NCI-H2029 (cell line): Measurements from ENCODE around the gene RIMOC1.

Experiments used
- DNase-seq: peaks from one replicate; lab custom pipeline; 2025; lab: John Stamatoyannopoulos, UW

RIMOC1 gene, protein sequence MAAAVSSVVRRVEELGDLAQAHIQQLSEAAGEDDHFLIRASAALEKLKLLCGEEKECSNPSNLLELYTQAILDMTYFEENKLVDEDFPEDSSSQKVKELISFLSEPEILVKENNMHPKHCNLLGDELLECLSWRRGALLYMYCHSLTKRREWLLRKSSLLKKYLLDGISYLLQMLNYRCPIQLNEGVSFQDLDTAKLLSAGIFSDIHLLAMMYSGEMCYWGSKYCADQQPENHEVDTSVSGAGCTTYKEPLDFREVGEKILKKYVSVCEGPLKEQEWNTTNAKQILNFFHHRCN

DNA sequence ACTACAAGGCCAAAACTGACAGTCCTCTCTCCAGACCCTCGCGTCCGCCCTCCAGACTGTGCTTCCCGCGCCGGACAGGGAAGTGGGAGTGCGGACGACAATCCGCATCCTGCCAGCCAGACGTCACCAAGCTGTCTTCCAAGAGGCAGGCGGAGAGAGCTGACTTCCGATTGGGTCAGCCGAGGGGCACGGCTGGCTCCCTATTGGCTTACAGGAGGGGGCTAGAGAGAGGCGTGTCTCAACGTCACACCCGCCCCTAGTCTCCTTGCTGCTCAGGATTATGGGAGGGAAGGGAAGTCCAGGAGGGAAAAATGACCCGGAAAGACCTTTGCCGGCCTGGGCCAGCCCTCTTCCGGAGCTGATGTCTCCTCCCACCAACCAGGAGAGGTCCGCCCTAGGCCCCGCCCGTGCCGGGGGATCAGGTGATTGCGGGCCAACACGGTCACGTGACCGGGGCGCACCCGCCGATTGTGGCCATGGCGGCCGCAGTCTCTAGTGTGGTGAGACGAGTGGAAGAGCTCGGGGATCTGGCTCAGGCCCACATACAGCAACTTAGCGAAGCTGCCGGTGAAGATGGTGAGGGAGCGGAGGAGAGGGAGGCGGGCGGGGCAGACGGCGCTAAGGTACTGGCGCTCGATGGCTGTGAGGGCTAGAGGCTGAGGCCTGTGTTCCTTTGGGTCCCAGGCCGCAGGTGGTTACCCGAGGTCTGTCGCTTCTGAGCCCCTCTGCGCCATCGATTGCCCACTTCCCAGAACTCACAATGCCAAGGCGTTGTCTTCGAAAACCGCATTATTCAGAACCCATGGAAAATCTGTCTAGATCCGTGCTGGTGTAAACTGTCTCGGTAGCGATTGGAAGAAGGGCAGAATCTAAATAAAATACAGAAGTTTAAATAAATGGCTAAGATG is at the start of gene RIMOC1:
RIMOC1 (plus strand) TSS at position 453 of the 908 bp plus-strand sequence; CDS start at position 477, 24 bp downstream.
- DNase-seq: peak; percentile 99

DNA sequence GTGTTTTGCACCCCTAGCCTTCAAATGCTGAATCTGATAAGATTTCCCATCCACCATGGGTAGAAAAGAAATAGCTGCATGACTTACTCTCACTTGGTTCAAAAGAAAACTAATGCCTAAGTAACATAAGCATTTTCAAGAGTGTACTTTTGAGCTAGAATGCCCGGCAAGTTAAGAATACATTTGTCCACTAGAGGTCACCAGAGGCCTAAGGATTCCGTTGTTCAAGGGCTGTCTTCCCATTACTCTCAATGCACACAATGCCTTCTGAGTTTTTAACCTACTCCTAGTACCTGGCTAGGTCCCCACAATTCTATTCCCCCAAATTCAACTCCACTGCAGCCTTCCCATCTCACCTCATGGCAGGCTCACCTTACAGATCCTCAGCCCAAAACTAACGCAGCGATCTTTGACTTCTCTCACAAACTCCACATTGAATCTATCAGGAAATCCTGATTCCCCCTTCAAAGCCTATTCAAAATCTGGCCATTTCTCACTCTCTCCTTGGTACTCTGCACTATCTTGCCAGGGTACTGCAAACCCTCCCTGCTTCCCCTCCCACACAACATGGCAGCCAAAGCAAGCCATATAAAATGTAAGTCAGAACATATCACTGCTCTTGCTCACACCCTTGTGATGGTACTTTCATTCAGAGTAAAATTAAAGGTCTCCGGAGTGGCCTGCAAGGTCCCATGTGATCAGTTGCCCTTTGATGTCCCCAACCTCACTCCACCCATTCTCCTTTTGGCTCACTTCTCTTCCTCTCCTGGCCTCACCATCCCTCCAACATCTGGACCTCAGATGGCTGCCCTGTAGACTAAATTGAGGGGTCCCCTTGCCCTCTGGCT is 47.3 kb upstream of the RIMOC1 start:
- peak; percentile 60 for DNase-seq

DNA sequence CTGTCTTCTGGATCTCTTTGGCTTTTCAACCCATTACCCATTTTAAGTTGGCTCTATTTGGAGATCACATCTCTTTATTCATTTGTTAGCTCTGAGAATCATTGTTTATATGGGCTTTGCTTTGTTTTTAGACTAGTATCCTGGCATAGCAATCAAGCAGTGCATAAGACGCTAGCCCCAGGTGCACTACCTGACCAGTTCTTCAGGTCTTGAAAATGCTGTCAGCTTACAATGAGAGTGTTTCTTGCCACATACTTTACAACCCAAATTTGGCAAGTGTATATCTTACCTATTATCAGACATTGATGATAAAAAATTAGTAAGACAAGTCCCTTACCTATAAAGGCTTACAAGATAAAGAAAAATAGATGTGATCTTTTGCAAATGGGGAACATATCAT is 46.2 kb upstream of the RIMOC1 start:
- no peak for DNase-seq

- no peak for DNase-seq
Measured at GRCh38 chr5:41858890-41859289, 45.3 kb upstream of the RIMOC1 start.

DNA sequence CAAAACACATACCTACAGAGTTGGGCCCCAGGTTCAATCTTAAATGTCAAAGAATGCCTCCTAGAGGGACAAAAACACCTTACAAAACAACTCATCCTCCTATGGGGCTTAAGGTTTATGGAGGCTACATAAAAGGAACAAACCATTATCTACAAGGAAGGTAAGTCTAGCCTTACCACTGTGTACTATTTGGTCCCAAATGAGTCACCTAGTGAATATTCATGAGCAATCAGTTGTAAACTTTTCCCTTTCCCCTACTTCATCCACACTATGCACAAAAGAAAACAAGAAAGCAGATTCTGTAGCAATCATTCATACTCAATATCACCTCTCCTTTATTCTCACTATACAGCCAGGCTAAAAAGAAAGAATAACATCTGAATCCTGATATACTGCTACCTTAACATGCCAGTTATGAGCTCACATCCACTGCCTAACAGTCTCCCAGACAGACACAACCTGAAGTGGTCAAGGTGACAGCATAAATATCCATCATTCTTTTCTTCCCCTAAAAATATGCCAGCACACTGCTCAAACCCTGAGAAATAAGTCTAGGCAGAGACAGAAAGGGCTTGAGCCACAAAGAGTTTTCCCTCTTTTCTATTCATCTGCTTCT is 40.2 kb upstream of the RIMOC1 start:
- no peak for DNase-seq

DNA sequence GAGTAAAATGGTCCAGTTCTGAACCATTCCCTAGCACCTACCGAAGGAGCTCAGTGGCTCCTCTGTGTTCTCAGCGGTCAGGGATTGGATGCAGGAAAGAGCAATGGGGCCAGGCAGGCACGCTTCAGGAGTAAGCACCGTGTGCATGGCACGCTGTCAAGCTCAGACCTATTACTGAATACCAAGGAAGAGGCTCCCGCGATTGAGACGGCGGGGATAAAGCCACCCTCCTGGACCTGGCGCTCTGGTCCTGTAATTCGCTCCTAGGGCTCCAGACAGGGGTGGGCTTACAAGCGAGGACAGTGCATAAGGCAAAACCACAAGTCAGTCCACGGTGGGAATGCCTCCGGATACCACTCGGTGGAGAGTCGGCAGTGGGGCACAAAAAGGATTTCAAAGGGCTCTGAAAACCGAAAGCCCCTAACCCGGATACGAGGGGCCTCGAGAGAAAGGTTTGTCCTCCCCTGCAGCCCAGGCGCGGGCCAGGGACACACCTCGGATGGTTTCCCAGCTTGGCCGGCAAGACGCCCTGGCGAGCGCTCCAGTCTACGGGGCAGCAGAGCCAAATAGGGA is 34.9 kb upstream of the RIMOC1 start:
- no peak for DNase-seq

DNA sequence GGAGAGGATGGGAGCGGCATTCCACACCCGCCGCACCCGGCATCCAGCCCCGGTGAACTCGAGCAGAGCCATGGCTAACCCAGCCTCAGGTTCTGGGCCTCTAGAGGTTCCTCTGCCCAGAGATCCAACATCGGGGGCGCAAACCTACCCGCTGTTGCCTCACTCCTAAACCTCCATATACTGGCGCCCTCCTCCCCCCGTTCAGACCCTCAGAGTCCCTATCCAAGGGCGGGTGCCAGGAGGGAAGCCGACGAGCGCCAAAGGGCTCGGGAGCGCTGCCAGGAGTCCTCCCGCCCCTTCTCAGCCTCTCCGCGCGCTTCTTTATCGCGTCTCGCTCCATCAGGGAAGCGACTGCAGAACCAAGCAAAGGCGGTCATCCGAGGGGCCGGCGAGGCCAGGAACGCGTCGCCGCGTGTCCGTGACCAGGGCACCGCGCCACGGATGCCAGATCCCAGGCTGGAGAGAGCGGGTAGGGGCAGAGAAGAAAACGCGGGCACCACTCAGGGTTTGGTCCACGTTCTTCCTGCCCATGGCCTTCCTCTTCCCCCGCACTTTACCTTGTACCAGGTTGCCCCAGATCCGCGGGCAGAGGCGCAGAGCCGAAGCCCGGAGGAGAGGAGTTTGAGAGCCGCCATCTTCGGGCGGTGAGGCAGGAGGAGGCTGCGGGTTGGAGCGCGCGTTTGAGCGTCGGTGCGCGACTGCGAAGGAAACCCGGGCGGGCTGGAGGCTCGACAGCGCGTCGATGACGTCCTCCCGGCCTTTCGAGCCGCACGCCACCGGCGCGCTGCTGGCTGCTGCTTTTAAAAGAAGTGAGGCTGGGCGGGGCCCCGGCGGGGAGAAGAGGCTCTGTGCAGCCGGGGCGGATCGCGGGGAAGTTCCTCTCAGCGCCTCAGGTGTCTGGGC is 34.2 kb upstream of the RIMOC1 start, which contains the start of gene OXCT1:
OXCT1 (minus strand) TSS at position 702 of the 903 bp plus-strand sequence; CDS start at position 635, 67 bp downstream.
- DNase-seq: peak; percentile 86

- DNase-seq: no peak
Measured at GRCh38 chr5:41870627-41871048, 33.5 kb upstream of the RIMOC1 start.

DNA sequence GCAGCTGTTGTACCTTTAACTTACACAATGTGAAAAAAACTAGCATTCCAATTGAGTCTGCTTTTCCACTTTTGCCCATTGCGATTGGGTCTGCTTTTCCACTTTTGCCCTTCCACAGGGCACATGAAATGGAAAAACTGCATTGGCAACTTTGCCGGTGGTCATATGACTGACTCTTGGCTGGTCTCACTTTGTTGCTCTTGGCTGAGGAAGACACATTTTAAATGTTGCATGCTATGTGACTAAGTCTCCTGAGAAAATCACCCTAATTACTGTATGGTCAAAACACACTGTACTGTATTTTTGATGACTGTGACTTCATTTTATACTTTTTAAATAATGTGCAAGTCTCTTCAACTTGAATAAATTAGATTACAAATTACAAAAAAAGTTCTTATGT is 32.3 kb upstream of the RIMOC1 start:
- DNase-seq: no peak

- DNase-seq: no peak
Measured at GRCh38 chr5:41874512-41875060, 29.6 kb upstream of the RIMOC1 start.

GRCh38 chr5:41875121-41875520 is 29.0 kb upstream of the RIMOC1 start:
- DNase-seq: no peak

GRCh38 chr5:41876678-41877077 is 27.5 kb upstream of the RIMOC1 start:
- peak; percentile 5 for DNase-seq

GRCh38 chr5:41877408-41877807 is 26.7 kb upstream of the RIMOC1 start:
- DNase-seq: no peak

DNA sequence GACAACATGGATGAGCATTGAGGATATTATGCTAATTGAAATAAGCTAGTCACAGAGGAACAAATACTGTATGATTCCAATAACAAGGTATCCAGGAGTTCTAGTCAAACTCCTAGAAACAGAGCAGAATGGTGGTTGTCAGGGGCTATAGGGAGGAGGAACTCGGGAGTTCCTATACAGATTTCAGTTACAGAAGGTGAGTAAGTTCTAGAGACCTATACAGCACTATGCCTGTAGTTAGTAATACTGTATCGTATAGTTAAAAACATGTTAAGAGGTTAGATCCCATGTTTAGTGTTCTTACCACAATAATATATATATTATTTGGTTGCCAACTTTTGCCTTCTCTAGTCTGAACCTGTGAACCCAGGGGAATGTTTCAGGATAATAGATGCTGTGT is 26.0 kb upstream of the RIMOC1 start:
- no peak for DNase-seq

GRCh38 chr5:41878643-41879478 is 25.3 kb upstream of the RIMOC1 start:
- no peak for DNase-seq

DNA sequence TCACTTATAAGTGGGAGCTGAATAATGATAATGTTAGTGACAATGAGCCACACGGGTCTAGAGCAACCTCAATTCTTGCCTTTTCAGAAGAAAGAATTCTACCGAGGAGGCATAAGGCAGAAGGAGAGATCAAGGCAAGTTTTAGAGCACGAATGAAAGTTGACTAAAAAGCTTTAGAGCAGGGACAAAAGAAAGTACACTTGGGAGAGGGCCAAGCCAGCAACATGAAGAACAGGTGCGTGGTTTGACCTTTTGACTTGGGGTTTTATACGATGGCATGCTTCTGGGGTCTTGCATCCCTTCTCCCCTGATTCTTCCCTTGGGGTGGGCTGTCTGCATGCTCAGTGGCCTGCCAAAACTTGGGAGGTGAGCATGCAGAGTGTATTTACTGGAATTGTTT is 21.4 kb upstream of the RIMOC1 start:
- DNase-seq: no peak

GRCh38 chr5:41883243-41883642 is 20.9 kb upstream of the RIMOC1 start:
- no peak for DNase-seq

- DNase-seq: no peak
Measured at GRCh38 chr5:41883936-41884335, 20.2 kb upstream of the RIMOC1 start.

DNA sequence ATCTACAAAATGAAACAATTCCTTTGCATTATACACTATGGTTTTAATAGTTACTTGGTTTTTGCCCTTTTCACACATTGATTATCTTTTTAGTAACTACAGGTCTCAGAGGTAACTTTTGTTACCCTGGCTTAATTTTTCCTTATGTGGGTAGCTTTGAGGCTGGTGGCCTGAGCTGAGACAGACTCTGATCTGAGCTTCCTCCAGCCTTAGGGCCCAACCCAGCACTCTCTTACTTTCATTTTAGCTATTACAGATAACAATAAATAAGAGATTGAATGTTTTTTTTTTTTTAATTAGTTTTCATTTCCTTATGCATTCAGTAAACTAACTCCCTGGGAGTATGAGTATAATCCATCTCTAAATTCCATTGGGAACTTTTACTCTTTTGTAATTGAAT is 18.9 kb upstream of the RIMOC1 start:
- no peak for DNase-seq
